Stomach (tissue), 4 donors: ENCODE results near the gene AGBL4.

Source experiments
- CTCF ChIP-seq, 7 experiments: fragments of 450-650 bp in 4 of 7; fragments of 200-600 bp in 3 of 7; sonication (generic) in 3 of 7; IDR thresholded peaks; one replicate each; pipeline ENCODE4 v1.5.1; 2016 to 2019; ENCODE audit warnings: antibody characterized with exemption in 7 of 7, control low read depth in 2 of 7, mild to moderate bottlenecking in 1 of 7
- EP300 ChIP-seq: sonication (generic); formaldehyde crosslinking; IDR thresholded peaks from one replicate; pipeline ENCODE4 v1.6.1; 2017; ENCODE audit warnings: antibody characterized with exemption
- POLR2A ChIP-seq, 4 donors: fragments of 450-650 bp; IDR thresholded peaks; one replicate each; pipeline ENCODE4 v1.6.1; 2016; ENCODE audit warnings: antibody characterized with exemption in 4 of 4, control low read depth in 2 of 4, mild to moderate bottlenecking in 1 of 4, moderate library complexity in 1 of 4
- POLR2AphosphoS5 ChIP-seq, 3 donors: sonication (generic); formaldehyde crosslinking; IDR thresholded peaks; one replicate each; pipeline ENCODE4 v1.6.1; 2016; ENCODE audit warnings: antibody characterized with exemption in 3 of 3

GRCh38 chr1:49293016-49293415 lies 730.7 kb downstream of the AGBL4 start:
- TF ChIP-seq CTCF (IDR thresholded peaks at IDR 0.05), result no peak
- TF ChIP-seq POLR2A (IDR thresholded peaks at IDR 0.05), result no peak
- TF ChIP-seq EP300, result no peak
- TF ChIP-seq POLR2AphosphoS5 (IDR thresholded peaks at IDR 0.05), result no peak
